Stimulated activated naive CD4-positive, alpha-beta T cell (primary cell): ENCODE data around the gene SPOCK3.
"Not testable (repeated sequence)": the region's sequence is repeated elsewhere in the genome, so short reads cannot be mapped to it uniquely, and the experiment has no call there.

Experiments used
- DNase-seq, 6 experiments: peaks; one replicate each; lab custom pipeline; 2025; lab: John Stamatoyannopoulos, UW

Gene SPOCK3

DNA sequence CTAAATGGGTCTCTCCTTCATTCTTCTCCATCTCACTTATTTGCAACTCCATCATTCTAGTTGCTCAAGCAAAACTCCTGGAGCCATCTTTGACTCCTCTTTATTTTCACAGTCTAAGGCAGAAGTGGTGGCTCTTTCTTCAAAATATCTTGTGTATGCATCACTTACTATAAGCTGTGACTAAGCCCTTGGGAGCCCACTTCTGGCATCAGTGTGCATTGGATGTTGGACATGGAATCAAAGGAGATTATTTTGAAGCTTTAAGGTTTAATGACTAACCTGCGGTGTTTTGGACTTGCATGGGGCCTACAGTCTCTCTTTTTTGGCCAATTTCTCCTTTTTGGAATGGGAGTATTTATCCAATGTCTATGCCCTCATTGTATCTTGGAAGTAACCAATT, 276.8 kb downstream of the SPOCK3 start:
- DNase-seq: no peak

DNA sequence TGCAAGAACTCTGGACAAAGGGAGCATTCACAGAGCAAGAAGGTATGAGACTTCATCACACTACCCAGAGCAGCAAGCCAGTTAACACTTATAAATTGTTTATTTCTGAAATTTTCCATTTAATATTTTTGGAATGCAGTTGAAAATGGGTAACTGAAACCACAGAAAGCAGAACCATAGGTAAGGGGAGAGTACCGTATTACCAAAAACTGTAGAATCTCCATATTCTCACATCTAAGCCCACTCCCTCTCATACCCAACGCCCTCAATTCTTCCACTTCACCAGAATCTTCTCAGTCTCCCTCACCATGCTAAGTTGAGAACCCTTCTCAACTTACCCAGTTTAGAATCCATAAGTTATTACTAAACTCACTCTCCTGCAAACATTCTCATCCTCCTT, 277.8 kb downstream of the SPOCK3 start:
- DNase-seq: no peak

- no peak for DNase-seq
Observed at GRCh38 chr4:166941629-166942028, 292.7 kb downstream of the SPOCK3 start.

GRCh38 chr4:166930464-166930863, 303.8 kb downstream of the SPOCK3 start:
- DNase-seq: no peak

- DNase-seq: no peak
Observed at GRCh38 chr4:166924424-166924823, 309.9 kb downstream of the SPOCK3 start.

- no peak for DNase-seq
Observed at GRCh38 chr4:166913926-166914325, 320.4 kb downstream of the SPOCK3 start.

DNA sequence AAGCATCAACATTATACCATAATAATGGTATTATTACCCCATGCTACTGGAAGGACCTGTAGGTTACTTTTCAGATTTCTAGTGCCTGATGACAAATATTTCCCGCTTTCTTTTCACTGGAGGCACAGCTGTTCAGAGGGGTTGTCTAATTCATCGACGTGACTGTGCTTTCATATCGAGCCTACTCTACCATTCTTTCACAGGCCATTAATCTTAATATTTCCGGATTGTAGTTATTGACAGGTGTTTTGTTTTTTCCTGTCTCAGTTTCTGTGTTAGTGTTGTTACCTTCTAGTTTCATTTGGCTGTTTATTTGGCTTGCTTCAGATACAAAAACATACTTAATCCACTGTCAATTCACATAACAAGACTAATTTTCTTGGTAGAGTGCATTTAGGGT, 330.9 kb downstream of the SPOCK3 start:
- DNase-seq: no peak

GRCh38 chr4:166902941-166903340, 331.4 kb downstream of the SPOCK3 start:
- no peak for DNase-seq

DNA sequence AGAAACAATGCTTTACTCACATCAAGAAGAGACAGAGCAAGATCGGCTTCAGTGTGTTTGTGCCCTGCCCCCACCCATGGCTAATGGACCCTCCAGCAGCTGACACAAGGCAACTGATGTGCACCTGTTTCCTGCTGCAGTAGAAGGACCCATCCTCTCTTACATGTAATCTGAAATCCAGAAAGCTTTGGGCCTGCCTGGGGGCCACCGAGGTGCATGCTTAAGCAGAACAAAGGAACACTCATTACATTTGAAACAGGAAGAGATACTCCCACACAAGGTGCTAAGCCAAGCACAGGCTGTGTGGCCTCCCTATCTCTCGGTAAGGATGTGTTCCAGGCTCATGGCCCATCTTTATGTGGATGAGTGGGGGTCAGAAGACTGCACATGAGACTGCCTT, 338.0 kb downstream of the SPOCK3 start:
- no peak for DNase-seq

- no peak for DNase-seq
Observed at GRCh38 chr4:166895771-166896170, 338.5 kb downstream of the SPOCK3 start.

DNA sequence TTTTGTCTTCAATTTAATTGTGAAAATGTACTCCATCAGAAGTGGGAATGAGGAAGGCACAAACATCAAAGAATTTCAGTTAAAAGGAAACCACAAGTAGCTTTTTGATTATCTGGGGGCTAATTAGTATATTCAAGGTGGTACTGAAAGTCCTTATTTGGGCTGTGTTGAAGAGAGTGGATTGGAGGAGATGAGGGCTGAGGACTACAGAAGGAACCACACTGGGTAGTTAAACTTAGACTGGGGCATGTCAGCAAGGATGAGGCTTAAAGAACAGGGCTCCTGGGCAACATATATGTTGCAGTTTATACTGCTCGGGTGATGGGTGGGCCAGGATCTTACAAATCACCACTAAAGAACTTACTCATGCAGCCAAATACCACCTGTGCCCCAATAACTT, 346.8 kb downstream of the SPOCK3 start:
- DNase-seq: no peak

- no peak for DNase-seq
Observed at GRCh38 chr4:166886718-166887117, 347.6 kb downstream of the SPOCK3 start.

- DNase-seq: no peak
Observed at GRCh38 chr4:166882221-166882620, 352.1 kb downstream of the SPOCK3 start.

GRCh38 chr4:166875821-166876220, 358.5 kb downstream of the SPOCK3 start:
- no peak for DNase-seq

GRCh38 chr4:166862032-166862431, 372.3 kb downstream of the SPOCK3 start:
- DNase-seq: no peak

DNA sequence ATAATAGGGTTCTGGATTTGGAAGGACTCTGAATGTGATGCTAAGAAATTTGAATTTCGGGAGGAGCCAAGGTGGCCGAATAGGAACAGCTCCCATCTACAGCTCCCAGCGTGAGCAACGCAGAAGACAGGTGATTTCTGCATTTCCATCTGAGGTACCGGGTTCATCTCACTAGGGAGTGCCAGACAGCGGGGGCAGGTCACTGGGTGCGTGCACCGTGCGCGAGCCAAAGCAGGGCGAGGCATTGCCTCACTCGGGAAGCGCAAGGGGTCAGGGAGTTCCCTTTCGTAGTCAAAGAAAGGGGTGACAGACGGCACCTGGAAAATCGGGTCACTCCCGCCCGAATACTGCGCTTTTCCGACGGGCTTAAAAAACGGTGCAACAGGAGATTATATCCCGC, 383.9 kb downstream of the SPOCK3 start:
- not testable (repeated sequence) for DNase-seq

DNA sequence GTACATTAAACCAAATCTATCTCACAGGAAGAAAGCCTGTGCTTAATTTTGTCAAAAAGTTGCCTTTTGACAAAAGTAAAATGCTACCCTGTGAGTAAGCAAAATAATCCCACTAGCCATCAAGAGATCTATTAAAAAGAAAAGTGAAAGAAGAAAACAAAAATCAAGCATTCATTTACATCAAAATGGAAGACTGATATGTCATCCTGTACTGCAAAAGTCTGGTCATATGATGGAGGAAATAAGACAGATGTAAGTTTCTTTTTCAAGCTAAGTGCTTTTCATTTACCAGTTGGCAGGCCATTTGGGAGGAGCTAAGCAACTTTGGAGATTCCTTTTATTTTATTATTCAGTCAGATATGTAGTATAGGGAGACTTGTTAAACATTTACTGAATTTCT, 387.4 kb downstream of the SPOCK3 start:
- no peak for DNase-seq

DNA sequence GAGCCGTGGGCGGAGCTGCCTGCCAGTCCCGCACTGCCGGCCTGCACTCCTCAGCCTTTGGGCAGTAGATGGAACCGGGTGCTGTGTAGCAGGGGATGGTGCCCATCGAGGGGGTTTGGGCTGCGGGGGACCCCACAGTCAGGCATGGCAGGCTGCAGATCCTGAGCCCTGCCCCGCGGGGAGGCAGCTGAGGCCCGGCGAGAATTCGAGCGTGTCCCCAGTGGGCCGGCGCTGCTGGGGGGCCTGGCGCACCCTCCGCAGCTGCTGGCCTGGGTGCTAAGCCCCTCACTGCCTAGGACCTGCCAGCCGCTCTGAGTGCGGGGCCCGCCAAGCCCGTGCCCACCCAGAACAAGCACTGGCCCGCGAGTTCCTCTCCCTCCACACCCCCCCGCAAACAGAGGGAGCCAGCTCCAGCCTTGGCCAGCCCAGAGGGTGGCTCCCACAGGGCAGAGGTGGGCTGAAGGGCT, 391.5 kb downstream of the SPOCK3 start:
- DNase-seq: no peak

- DNase-seq: no peak
Observed at GRCh38 chr4:166839615-166840251, 394.6 kb downstream of the SPOCK3 start.

DNA sequence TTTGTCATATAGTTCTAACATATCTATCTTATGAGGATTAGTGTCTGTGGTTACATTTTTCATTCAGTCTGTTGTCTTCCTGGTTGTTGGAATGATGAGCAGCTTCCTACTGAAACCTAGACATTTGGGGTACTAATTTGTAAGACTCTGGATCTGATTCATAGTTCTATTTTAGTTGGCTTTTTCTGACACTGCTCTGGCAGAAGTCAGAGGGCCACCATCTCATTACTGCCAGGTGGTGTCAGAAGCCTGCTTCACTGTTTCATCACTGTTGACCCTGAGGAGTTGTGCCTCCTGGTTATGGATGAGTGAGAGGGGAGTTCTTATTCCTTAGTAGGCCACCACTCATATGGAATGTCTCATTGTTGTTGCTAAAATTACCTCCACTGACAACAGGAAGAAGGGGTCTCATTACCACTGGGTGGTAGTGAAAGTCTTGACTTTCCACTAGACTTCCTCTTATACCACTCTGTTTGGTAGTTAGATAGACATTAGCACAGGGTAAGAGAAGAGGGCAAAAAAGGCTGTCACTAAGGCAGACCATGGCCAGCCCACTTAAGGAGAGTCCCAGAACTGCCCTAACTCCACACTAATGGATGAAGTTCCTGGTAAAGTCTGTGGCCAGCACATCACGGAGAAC, 395.2 kb downstream of the SPOCK3 start:
- no peak for DNase-seq

DNA sequence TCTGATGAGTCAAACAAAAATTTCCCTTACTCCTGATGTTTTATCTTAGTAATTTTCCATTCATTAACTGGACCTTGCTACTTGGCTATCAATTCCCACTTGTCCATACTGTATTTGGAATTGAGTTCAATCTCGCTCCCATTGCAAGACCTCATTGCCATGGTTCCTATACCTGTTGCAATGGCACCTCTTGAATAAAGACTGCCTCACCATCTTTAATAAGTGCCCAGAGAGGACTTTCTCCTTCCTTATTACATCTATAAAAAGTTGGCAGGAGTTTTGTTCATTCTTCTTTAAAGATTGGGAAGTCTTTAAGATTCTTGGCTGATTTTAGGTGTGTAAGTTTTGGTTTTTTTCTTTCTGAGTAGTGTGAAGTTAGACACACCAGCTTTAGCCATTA, 397.4 kb downstream of the SPOCK3 start:
- no peak for DNase-seq

DNA sequence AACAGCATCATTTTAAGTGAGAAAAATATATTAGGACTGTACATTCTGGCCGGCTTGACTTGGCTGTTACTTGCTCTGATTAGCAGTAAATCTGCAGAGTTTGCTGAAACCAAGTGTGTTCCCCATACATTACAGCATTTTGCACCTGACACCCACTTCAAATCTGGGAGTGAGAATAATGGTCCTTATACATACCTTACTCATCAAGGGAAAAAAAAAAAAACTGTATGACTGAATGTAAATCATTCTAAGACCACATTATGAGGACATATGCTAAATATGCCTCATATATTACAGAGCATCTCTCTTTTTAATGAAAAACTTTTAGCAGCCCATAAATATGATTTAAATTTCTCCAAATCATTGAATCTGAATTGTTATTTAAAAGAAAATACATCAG, 406.7 kb downstream of the SPOCK3 start:
- DNase-seq: no peak

DNA sequence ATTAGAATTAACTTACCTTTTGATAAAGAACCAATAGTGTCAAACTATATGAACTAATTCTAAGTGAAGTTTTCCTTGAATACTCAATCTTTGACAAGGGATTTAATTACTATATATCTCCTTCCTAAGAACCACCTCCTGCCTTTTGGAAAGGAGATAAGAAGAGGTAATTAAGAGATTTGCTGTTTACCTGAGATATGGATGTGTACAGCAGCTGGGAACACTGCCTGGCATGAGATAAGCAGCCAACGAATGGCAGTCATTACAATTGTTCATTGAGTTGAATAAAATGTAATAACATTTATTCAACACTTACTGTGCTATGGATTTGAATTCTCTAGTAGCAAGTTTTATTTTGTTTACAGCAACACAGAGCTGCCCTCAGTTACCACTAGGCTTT, 407.1 kb downstream of the SPOCK3 start:
- no peak for DNase-seq

- no peak for DNase-seq
Observed at GRCh38 chr4:166823848-166824247, 410.4 kb downstream of the SPOCK3 start.
